Gastroesophageal sphincter (tissue), 4 donors: Measurements from ENCODE around the gene ZNF664. TPM values are rescaled to one million over a fixed set of nuclear protein-coding genes. Genes with fewer than 3 reads are reported as not detected.

Experiments
- ATAC-seq: fragments of 150-250 bp; one replicate; pipeline ENCODE4 v1.9.1; 2016; ENCODE audit warnings: mild to moderate bottlenecking, moderate library complexity
- H3K27ac ChIP-seq, 4 donors: fragments of 200-600 bp; sonication (generic) in 3 of 4; 1 replicate in 3 of 4; 2 replicates in 1 of 4; pipeline ENCODE4 v1.5.1; 2016 to 2019
- H3K27me3 ChIP-seq: fragments of 200-600 bp; sonication (generic); one replicate; pipeline ENCODE4 v1.5.1; 2019
- H3K36me3 ChIP-seq, 2 donors: fragments of 200-600 bp; sonication (generic); one replicate each; pipeline ENCODE4 v1.5.1; 2019; ENCODE audit warnings: control low read depth in 1 of 2
- H3K4me1 ChIP-seq, 3 donors: fragments of 200-600 bp; sonication (generic); 1 replicate in 2 of 3; 2 replicates in 1 of 3; pipeline ENCODE4 v1.5.1; 2016 to 2019; ENCODE audit warnings: control low read depth in 2 of 3
- H3K4me3 ChIP-seq, 2 donors: fragments of 200-600 bp; sonication (generic); one replicate each; pipeline ENCODE4 v1.5.1; 2019; ENCODE audit warnings: mild to moderate bottlenecking in 1 of 2, moderate library complexity in 1 of 2
- H3K9me3 ChIP-seq, 3 donors: fragments of 200-600 bp; sonication (generic); one replicate each; pipeline ENCODE4 v1.5.1; 2017 to 2019; ENCODE audit warnings: control low read depth in 2 of 3
- EP300 ChIP-seq: sonication (generic); formaldehyde crosslinking; IDR thresholded peaks from one replicate; pipeline ENCODE4 v1.6.1; 2017; ENCODE audit warnings: antibody characterized with exemption, mild to moderate bottlenecking
- POLR2A ChIP-seq, 2 donors: fragments of 450-650 bp; IDR thresholded peaks; one replicate each; pipeline ENCODE4 v1.6.1; 2017; ENCODE audit warnings: antibody characterized with exemption in 2 of 2, mild to moderate bottlenecking in 2 of 2, moderate library complexity in 1 of 2
- POLR2AphosphoS5 ChIP-seq: sonication (generic); formaldehyde crosslinking; IDR thresholded peaks from one replicate; pipeline ENCODE4 v1.6.1; 2017; ENCODE audit warnings: antibody characterized with exemption
- WGBS, 2 donors: methylation state at CpG; one replicate each; pipeline ENCODE4 v1.1.5; 2018; ENCODE audit warnings: low coverage in 1 of 2; 5-methylcytosine and 5-hydroxymethylcytosine counted together
- total RNA-seq, 4 donors: library from RNA; depleted of rRNA; stranded (reverse); fragments of >200 nt; gene quantifications; one replicate each; pipeline ENCODE4 v1.1.0, GENCODE V29; 2016
- TF ChIP-seq, protein P1 (sequence below), 4 experiments: fragments of 200-600 bp in 2 of 4; fragments of 450-650 bp in 2 of 4; sonication (generic) in 1 of 4; IDR thresholded peaks; one replicate each; pipeline ENCODE4 v1.5.1; 2017 to 2019; ENCODE audit warnings: antibody characterized with exemption in 4 of 4, mild to moderate bottlenecking in 2 of 4, moderate library complexity in 2 of 4

The ZNF664 gene
- total RNA-seq, 4 donors from 2014 or later, result 58.7 to 95.5 (median 78.2) TPM

DNA sequence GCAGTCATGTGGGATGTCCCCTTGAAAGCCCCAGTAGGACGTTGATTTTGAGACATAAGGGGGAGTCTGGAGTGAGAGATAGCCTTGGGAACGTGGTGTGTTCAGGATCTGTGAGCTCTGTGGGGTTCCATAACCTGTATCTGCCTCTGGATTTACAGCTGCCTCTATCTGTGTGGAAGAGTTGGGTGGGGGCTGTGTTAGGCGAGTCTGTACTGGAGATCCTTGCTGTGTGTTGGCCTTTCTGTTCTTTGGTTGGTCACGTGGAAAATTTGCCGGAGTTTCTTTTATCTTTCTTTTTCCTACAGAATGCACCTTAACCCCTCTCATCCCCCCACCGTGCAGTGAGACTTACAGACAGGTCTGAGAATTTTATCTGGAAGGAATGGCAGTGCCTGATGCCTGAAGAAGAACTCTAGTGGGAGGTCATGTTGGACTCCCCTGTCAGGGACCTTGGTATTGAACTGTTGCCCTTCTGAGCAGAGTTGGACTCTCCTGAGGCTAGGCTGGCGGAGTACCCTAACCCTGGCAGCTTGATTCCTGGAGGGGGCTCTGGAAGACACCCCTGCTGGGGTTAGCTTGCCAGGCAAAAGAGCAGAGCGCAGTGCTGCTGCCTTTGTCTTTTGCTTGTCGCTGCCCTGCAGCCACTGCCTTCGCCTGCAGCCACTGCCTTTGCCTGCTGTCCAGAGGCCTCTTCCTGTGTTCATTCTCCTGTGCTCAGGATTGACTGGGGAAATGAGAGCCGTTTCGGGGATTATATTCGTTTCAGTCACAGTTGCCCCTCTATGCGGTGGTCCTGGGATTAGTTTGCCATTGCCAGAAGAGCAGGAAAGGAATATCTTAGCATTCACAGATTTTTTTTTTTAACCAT is 34.1 kb downstream of the ZNF664 start:
- H3K4me1 ChIP-seq, result peaks cover 0 to 20% (median 0%) of the 10 kb centered on the region in 3 donors
- H3K27ac ChIP-seq, result no peak overlapping the region
- H3K4me3 ChIP-seq, result no peak overlapping the region
- no peaks in the 10 kb centered on the region for H3K27me3 ChIP-seq
- no peaks in the 10 kb centered on the region for H3K9me3 ChIP-seq
- 60 to 63% methylated on average over 2 to 6 of the region's 14 CpGs for WGBS, 2 donors
- TF ChIP-seq POLR2AphosphoS5 (no peak), EP300 (no peak), POLR2A (IDR thresholded peaks at IDR 0.05) (no peak)
- TF ChIP-seq, protein P1, sequence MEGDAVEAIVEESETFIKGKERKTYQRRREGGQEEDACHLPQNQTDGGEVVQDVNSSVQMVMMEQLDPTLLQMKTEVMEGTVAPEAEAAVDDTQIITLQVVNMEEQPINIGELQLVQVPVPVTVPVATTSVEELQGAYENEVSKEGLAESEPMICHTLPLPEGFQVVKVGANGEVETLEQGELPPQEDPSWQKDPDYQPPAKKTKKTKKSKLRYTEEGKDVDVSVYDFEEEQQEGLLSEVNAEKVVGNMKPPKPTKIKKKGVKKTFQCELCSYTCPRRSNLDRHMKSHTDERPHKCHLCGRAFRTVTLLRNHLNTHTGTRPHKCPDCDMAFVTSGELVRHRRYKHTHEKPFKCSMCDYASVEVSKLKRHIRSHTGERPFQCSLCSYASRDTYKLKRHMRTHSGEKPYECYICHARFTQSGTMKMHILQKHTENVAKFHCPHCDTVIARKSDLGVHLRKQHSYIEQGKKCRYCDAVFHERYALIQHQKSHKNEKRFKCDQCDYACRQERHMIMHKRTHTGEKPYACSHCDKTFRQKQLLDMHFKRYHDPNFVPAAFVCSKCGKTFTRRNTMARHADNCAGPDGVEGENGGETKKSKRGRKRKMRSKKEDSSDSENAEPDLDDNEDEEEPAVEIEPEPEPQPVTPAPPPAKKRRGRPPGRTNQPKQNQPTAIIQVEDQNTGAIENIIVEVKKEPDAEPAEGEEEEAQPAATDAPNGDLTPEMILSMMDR (IDR thresholded peaks at IDR 0.05), result no peak
- ATAC-seq, result no peak
- peaks cover 0 to 61% of the 10 kb centered on the region in 2 donors for H3K36me3 ChIP-seq

DNA sequence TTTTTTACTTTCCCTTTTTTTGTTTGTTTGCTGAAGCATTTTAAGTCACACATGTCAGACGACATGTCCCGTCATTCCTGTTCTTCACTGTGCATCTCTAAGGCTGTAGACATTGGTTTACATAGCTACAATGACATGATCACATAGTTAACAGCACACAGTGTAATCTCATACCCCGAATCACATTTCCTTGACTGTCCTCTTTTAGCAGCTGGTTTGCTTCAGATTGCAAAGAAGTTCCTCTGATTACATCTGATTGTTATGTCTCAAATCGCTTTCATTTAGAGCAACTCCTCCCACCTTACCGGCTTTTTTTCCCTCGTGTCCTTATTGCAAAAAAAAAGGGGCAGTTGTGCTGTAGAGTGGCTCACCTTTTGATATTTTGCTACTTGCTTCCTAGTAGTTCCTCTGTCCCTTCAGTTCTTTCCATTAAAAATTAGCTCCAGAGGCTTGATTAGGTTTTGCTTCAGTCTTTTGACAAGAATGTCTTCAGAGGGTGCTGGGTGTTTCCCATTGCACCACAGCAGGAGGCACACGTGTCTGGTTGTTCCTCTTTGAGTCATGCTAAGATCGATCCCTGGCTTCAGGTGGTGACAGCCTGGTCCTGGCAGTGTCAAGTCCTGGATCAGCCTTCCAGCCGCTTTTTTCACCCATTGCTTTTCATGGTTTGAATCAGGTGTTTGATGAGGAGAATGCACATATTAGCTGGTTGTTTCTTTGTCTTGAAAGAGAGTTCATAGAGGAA is 35.0 kb downstream of the ZNF664 start:
- no peak for ATAC-seq
- H3K4me3 ChIP-seq, result no peak overlapping the region
- no peaks in the 10 kb centered on the region for H3K27me3 ChIP-seq
- H3K27ac ChIP-seq, result no peak overlapping the region
- peaks cover 0 to 66% of the 10 kb centered on the region in 2 donors for H3K36me3 ChIP-seq
- peaks cover 0 to 20% (median 0%) of the 10 kb centered on the region in 3 donors for H3K4me1 ChIP-seq
- H3K9me3 ChIP-seq, result no peaks in the 10 kb centered on the region
- 43 to 65% methylated on average over 6 to 9 of the region's 9 CpGs for whole genome bisulfite sequencing, 2 donors
- TF ChIP-seq POLR2AphosphoS5, result no peak
- no peak for TF ChIP-seq EP300
- no peak for TF ChIP-seq POLR2A (IDR thresholded peaks at IDR 0.05)
- TF ChIP-seq, protein P1 (IDR thresholded peaks at IDR 0.05), result no peak

DNA sequence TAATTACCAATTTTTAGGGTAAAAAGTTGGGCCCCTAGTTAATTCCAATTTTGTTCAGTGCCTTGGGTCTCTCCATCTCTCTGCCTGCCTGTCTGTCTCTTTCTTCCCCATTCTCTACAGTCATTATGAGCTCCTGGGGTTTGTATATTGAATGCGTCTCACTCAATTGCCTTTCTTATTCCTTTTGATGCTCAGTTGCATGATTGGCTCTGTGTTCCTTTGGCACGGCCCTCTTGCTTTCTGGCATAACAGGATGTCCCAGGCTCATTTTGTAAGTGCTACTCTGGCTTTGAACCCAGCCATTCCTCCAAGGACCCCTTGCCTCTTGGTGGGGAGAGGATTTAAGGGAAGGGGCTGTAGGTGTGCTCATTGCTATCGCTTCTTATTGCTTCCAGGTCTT is 35.6 kb downstream of the ZNF664 start:
- peaks cover 0 to 18% (median 0%) of the 10 kb centered on the region in 3 donors for H3K4me1 ChIP-seq
- TF ChIP-seq, protein P1 (IDR thresholded peaks at IDR 0.05), result no peak
- TF ChIP-seq POLR2AphosphoS5, result no peak
- TF ChIP-seq POLR2A (IDR thresholded peaks at IDR 0.05), result no peak
- TF ChIP-seq EP300, result no peak
- H3K36me3 ChIP-seq, result peaks cover 3 to 69% of the 10 kb centered on the region in 2 donors
- H3K4me3 ChIP-seq, result no peak overlapping the region
- WGBS, 2 donors, result 63 to 86% methylated on average over 3 of the region's 3 CpGs
- H3K9me3 ChIP-seq, result no peaks in the 10 kb centered on the region
- H3K27ac ChIP-seq, result no peak overlapping the region
- no peaks in the 10 kb centered on the region for H3K27me3 ChIP-seq
- ATAC-seq, result no peak

DNA sequence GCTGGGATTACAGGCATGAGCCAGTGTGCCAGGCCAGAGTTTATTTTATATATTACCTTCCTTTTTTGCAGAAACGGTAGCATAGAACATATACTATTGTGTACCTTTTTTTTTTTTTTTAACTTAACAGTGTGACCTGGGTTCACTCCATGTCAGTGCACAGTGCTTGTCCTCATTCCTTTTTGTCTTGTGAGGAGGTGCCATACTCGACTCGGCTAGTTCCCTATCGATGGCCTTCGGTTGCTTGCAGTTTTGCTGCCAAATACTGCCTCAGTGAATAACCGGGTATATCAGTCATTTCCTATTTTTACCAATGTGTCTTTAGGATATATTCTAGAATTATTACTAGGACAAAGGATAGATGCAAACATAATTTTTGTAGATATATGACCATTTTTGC is 36.8 kb downstream of the ZNF664 start:
- Histone ChIP-seq H3K36me3 (peaks cover 3 to 65% of the 10 kb centered on the region in 2 donors), H3K27ac (no peak overlapping the region), H3K27me3 (no peaks in the 10 kb centered on the region), H3K9me3 (no peaks in the 10 kb centered on the region), H3K4me1 (peaks cover 0 to 10% (median 0%) of the 10 kb centered on the region in 3 donors), H3K4me3 (no peak overlapping the region)
- TF ChIP-seq EP300, result no peak
- TF ChIP-seq, protein P1 (IDR thresholded peaks at IDR 0.05), result no peak
- no peak for ATAC-seq
- 87 to 92% methylated on average over 6 of the region's 6 CpGs for WGBS, 2 donors
